ENCODE results near the gene CNRIP1.
"Not testable (repeated sequence)": the region's sequence is repeated elsewhere in the genome, so short reads cannot be mapped to it uniquely, and the experiment has no call there.

Gene CNRIP1

GRCh38 chr2:68319398-68320117 lies at the start of gene CNRIP1:
TSS of gene CNRIP1 (minus strand) at chr2:68319949. CDS start at chr2:68319400, 549 bp downstream.
- peak; percentile 25 for DNase-seq

GRCh38 chr2:68369337-68369734 lies 49.6 kb upstream of the CNRIP1 start:
- DNase-seq = no peak

- DNase-seq = no peak
Measured at GRCh38 chr2:68368654-68369336, 49.0 kb upstream of the CNRIP1 start.

- no peak for DNase-seq
Measured at GRCh38 chr2:68367953-68368653, 48.4 kb upstream of the CNRIP1 start.

- no peak for DNase-seq
Measured at GRCh38 chr2:68366083-68366560, 46.4 kb upstream of the CNRIP1 start.

- DNase-seq = no peak
Measured at GRCh38 chr2:68365087-68365486, 45.3 kb upstream of the CNRIP1 start, which contains the start of gene PLEK. TSS of gene PLEK (plus strand) at chr2:68365282. CDS start at chr2:68365352, 70 bp downstream.

GRCh38 chr2:68363721-68364120 lies 44.0 kb upstream of the CNRIP1 start:
- DNase-seq = no peak

GRCh38 chr2:68362749-68363148 lies 43.0 kb upstream of the CNRIP1 start:
- no peak for DNase-seq

- DNase-seq = peak; percentile 51
Measured at GRCh38 chr2:68362069-68362468, 42.3 kb upstream of the CNRIP1 start.

- DNase-seq = no peak
Measured at GRCh38 chr2:68359889-68360288, 40.1 kb upstream of the CNRIP1 start.

GRCh38 chr2:68357605-68358337 lies 38.0 kb upstream of the CNRIP1 start:
- peak; percentile 40 for DNase-seq

GRCh38 chr2:68356599-68357239 lies 37.0 kb upstream of the CNRIP1 start:
- DNase-seq = no peak

- DNase-seq = no peak
Measured at GRCh38 chr2:68352651-68353391, 33.1 kb upstream of the CNRIP1 start.

- no peak for DNase-seq
Measured at GRCh38 chr2:68351997-68352396, 32.2 kb upstream of the CNRIP1 start.

GRCh38 chr2:68349091-68349490 lies 29.3 kb upstream of the CNRIP1 start:
- not testable (repeated sequence) for DNase-seq

- DNase-seq = peak; percentile 20
Measured at GRCh38 chr2:68345129-68345875, 25.6 kb upstream of the CNRIP1 start.

GRCh38 chr2:68344031-68344430 lies 24.3 kb upstream of the CNRIP1 start:
- DNase-seq = no peak

- no peak for DNase-seq
Measured at GRCh38 chr2:68342470-68342869, 22.7 kb upstream of the CNRIP1 start.

- DNase-seq = no peak
Measured at GRCh38 chr2:68341583-68341982, 21.8 kb upstream of the CNRIP1 start.

- no peak for DNase-seq
Measured at GRCh38 chr2:68341062-68341329, 21.2 kb upstream of the CNRIP1 start.

Measured in DMS153 (cell line).